Renal cortical epithelial cell (primary cell): ENCODE results near the gene KIAA1671. TPM values are rescaled to one million over a fixed set of nuclear protein-coding genes. Genes with fewer than 3 reads are reported as not detected.

Source experiments
- DNase-seq: peaks from one replicate; pipeline ENCODE4 v3.0.0-alpha.2; 2011; ENCODE audit warnings: low read depth
- total RNA-seq: library from RNA; depleted of rRNA; stranded (reverse); fragments of >200 nt; gene quantifications from 2 replicates; pipeline ENCODE4 v1.2.3, GENCODE V29; 2014

Gene KIAA1671
- total RNA-seq, 1 donor from 2014 or later = 31.1 TPM

- no peak for DNase-seq
Measured at GRCh38 chr22:25091458-25091857, 138.9 kb downstream of the KIAA1671 start.

- no peak for DNase-seq
Measured at GRCh38 chr22:25092119-25092518, 139.6 kb downstream of the KIAA1671 start.

GRCh38 chr22:25094579-25094978, 142.1 kb downstream of the KIAA1671 start:
- no peak for DNase-seq

- DNase-seq = no peak
Measured at GRCh38 chr22:25095869-25096268, 143.4 kb downstream of the KIAA1671 start.

- no peak for DNase-seq
Measured at GRCh38 chr22:25096638-25097405, 144.3 kb downstream of the KIAA1671 start.

GRCh38 chr22:25098445-25099081, 146.0 kb downstream of the KIAA1671 start:
- no peak for DNase-seq

GRCh38 chr22:25099202-25099601, 146.7 kb downstream of the KIAA1671 start:
- no peak for DNase-seq

GRCh38 chr22:25100402-25100801, 147.9 kb downstream of the KIAA1671 start:
- no peak for DNase-seq

GRCh38 chr22:25100948-25101347, 148.4 kb downstream of the KIAA1671 start:
- no peak for DNase-seq

- DNase-seq = no peak
Measured at GRCh38 chr22:25101501-25101900, 149.0 kb downstream of the KIAA1671 start.

GRCh38 chr22:25101986-25102385, 149.5 kb downstream of the KIAA1671 start:
- DNase-seq = no peak

GRCh38 chr22:25102722-25103121, 150.2 kb downstream of the KIAA1671 start:
- no peak for DNase-seq

- DNase-seq = no peak
Measured at GRCh38 chr22:25104367-25104766, 151.9 kb downstream of the KIAA1671 start.

- peak; percentile 65 for DNase-seq
Measured at GRCh38 chr22:25105817-25106650, 153.5 kb downstream of the KIAA1671 start.

GRCh38 chr22:25109878-25110595, 157.5 kb downstream of the KIAA1671 start:
- no peak for DNase-seq

- DNase-seq = no peak
Measured at GRCh38 chr22:25110596-25110845, 158.0 kb downstream of the KIAA1671 start.

GRCh38 chr22:25110846-25111578, 158.5 kb downstream of the KIAA1671 start:
- peak; percentile 93 for DNase-seq

GRCh38 chr22:25111579-25112517, 159.3 kb downstream of the KIAA1671 start:
- no peak for DNase-seq

- no peak for DNase-seq
Measured at GRCh38 chr22:25112538-25113253, 160.2 kb downstream of the KIAA1671 start.

- DNase-seq = peak; percentile 58
Measured at GRCh38 chr22:25113316-25113721, 160.8 kb downstream of the KIAA1671 start.
